ENCODE data around the gene TASP1. TPM values are rescaled to one million over a fixed set of nuclear protein-coding genes. Genes with fewer than 3 reads are reported as not detected.

Gene TASP1
- polyA plus RNA-seq, 3 donors: 2.3 to 3.3 (median 2.6) TPM

DNA sequence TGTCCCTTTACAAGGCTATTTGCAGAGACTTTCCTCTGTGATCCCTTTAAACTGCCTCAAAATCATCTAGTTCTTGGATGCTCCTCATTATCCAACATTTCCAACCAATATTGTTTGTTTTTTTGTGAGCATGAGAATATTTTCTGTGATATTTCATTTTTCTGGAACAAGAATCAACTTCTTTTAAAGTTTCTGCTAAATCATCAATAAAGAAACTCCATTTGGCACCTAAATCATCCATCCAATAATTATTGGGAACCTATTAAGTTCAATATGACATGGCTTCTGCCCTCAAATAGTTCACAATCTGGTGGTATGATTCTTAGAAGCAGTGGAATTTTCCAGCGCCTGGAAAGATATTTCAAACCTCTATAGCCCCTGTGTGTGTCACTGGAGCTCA, 210.0 kb downstream of the TASP1 start:
- DNase-seq: no peak
- H2AFZ ChIP-seq (ENCODE audit: insufficient read depth, low read depth, low read length, poor library complexity, severe bottlenecking): no peak overlapping the region
- no peaks in the 10 kb centered on the region for H3K4me1 Mint-ChIP-seq
- H3K9me3 Mint-ChIP-seq: peaks cover 3 to 18% (median 9%) of the 10 kb centered on the region in 7 donors
- H3K27me3 ChIP-seq (ENCODE audit: control insufficient read depth in 2 of 2, insufficient read depth in 2 of 2, low read length in 2 of 2): no peaks in the 10 kb centered on the region
- no peaks in the 10 kb centered on the region for H4K20me1 ChIP-seq (ENCODE audit: insufficient read depth, low read length)
- no peak overlapping the region for H3K9ac ChIP-seq (ENCODE audit: insufficient read depth, low read length, poor library complexity, severe bottlenecking)
- peaks cover 0 to 14% of the 10 kb centered on the region in 2 donors for H3K36me3 ChIP-seq (replicated peaks in 1 of 2; ENCODE audit: control insufficient read depth in 1 of 2, insufficient read depth in 2 of 2, low read length in 2 of 2)
- intact Hi-C loops (cut with micrococcal nuclease): no loop called here
- no peak overlapping the region for H3K4me2 ChIP-seq (replicated peaks; ENCODE audit: extremely low read depth, low read length, poor library complexity, severe bottlenecking)
- H3K79me2 ChIP-seq (ENCODE audit: insufficient read depth, low read length): no peaks in the 10 kb centered on the region
- peaks cover 5 to 7% of the 10 kb centered on the region in 2 donors for H3K9me3 ChIP-seq (replicated peaks in 1 of 2; ENCODE audit: control insufficient read depth in 1 of 2, insufficient read depth in 1 of 2, low read length in 2 of 2)
- no peaks in the 10 kb centered on the region for H3K4me1 ChIP-seq (ENCODE audit: control insufficient read depth in 1 of 2, insufficient read depth in 2 of 2, low read length in 2 of 2)
- no peak overlapping the region for H3K4me3 ChIP-seq (replicated peaks in 1 of 3; ENCODE audit: low read depth in 2 of 3, low read length in 3 of 3)
- H3K27ac ChIP-seq (ENCODE audit: low read depth in 1 of 2, low read length in 2 of 2): no peak overlapping the region
- H3K27ac Mint-ChIP-seq: no peak overlapping the region
- WGBS (ENCODE audit: insufficient coverage): no CpG with 5 or more reads among the region's 1 CpG
- H3K27me3 Mint-ChIP-seq (ENCODE audit: low read depth in 3 of 3): no peaks in the 10 kb centered on the region
- no peak overlapping the region for H3K4me3 Mint-ChIP-seq
- TF ChIP-seq, protein P1, sequence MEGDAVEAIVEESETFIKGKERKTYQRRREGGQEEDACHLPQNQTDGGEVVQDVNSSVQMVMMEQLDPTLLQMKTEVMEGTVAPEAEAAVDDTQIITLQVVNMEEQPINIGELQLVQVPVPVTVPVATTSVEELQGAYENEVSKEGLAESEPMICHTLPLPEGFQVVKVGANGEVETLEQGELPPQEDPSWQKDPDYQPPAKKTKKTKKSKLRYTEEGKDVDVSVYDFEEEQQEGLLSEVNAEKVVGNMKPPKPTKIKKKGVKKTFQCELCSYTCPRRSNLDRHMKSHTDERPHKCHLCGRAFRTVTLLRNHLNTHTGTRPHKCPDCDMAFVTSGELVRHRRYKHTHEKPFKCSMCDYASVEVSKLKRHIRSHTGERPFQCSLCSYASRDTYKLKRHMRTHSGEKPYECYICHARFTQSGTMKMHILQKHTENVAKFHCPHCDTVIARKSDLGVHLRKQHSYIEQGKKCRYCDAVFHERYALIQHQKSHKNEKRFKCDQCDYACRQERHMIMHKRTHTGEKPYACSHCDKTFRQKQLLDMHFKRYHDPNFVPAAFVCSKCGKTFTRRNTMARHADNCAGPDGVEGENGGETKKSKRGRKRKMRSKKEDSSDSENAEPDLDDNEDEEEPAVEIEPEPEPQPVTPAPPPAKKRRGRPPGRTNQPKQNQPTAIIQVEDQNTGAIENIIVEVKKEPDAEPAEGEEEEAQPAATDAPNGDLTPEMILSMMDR (IDR thresholded peaks at IDR 0.05): no peak
- peaks cover 18 to 30% of the 10 kb centered on the region in 2 donors for H3K36me3 Mint-ChIP-seq

DNA sequence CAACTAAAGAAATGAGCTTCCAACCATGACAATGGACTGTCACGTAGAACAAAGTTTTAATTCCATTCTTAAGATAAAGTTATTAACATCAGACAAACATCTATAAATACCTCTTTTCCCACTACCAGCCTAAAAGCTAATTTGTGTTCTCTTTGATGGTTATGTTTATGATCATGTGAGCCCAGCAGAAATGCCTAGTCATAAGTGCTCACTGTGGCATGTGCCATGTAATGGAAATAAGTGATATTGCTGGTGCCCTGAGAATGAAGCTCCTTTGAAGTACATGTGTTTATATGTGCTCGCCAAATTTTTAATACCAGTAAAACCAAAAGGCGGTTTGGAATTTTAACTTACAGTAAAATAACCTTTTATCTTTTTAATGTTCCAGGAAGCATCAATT, 211.9 kb downstream of the TASP1 start:
- H3K9ac ChIP-seq (ENCODE audit: insufficient read depth, low read length, poor library complexity, severe bottlenecking): no peak overlapping the region
- H3K4me2 ChIP-seq (replicated peaks; ENCODE audit: extremely low read depth, low read length, poor library complexity, severe bottlenecking): no peak overlapping the region
- no peak overlapping the region for H3K4me3 ChIP-seq (replicated peaks in 1 of 3; ENCODE audit: low read depth in 2 of 3, low read length in 3 of 3)
- intact Hi-C loops (cut with micrococcal nuclease): no loop called here
- H4K20me1 ChIP-seq (ENCODE audit: insufficient read depth, low read length): no peaks in the 10 kb centered on the region
- peaks cover 5 to 7% of the 10 kb centered on the region in 2 donors for H3K9me3 ChIP-seq (replicated peaks in 1 of 2; ENCODE audit: control insufficient read depth in 1 of 2, insufficient read depth in 1 of 2, low read length in 2 of 2)
- H3K27ac ChIP-seq (ENCODE audit: low read depth in 1 of 2, low read length in 2 of 2): no peak overlapping the region
- Mint-ChIP-seq H3K27me3 (ENCODE audit: low read depth in 3 of 3) (no peaks in the 10 kb centered on the region), H3K4me1 (no peaks in the 10 kb centered on the region), H3K9me3 (peaks cover 3 to 14% (median 9%) of the 10 kb centered on the region in 7 donors), H3K4me3 (no peak overlapping the region), H3K27ac (no peak overlapping the region), H3K36me3 (peaks cover 13 to 22% of the 10 kb centered on the region in 2 donors)
- no peaks in the 10 kb centered on the region for H3K27me3 ChIP-seq (ENCODE audit: control insufficient read depth in 2 of 2, insufficient read depth in 2 of 2, low read length in 2 of 2)
- H2AFZ ChIP-seq (ENCODE audit: insufficient read depth, low read depth, low read length, poor library complexity, severe bottlenecking): no peak overlapping the region
- H3K4me1 ChIP-seq (ENCODE audit: control insufficient read depth in 1 of 2, insufficient read depth in 2 of 2, low read length in 2 of 2): no peaks in the 10 kb centered on the region
- no CpG with 5 or more reads among the region's 3 CpGs for WGBS (ENCODE audit: insufficient coverage)
- peaks cover 0 to 14% of the 10 kb centered on the region in 2 donors for H3K36me3 ChIP-seq (replicated peaks in 1 of 2; ENCODE audit: control insufficient read depth in 1 of 2, insufficient read depth in 2 of 2, low read length in 2 of 2)
- no peak for DNase-seq
- H3K79me2 ChIP-seq (ENCODE audit: insufficient read depth, low read length): no peaks in the 10 kb centered on the region
- TF ChIP-seq, protein P1 (IDR thresholded peaks at IDR 0.05): no peak
